Liver (tissue), 3 donors: ENCODE measurements around the gene PON2.

Source experiments
- EGR1 ChIP-seq, 2 donors: IDR thresholded peaks; 2 replicates each; pipeline ENCODE4 v1.6.1; 2016 to 2018; ENCODE audit warnings: antibody characterized with exemption in 2 of 2, low read depth in 2 of 2
- FOXA1 ChIP-seq: IDR thresholded peaks from 2 replicates; pipeline ENCODE4 v1.6.1; 2016; ENCODE audit warnings: antibody characterized with exemption
- HNF4G ChIP-seq: IDR thresholded peaks from 2 replicates; pipeline ENCODE4 v1.6.1; 2016; ENCODE audit warnings: antibody characterized with exemption
- JUND ChIP-seq, 2 donors: IDR thresholded peaks; 2 replicates each; pipeline ENCODE4 v1.6.1; 2016; ENCODE audit warnings: antibody characterized with exemption in 2 of 2
- RAD21 ChIP-seq, 2 donors: IDR thresholded peaks; 2 replicates each; pipeline ENCODE4 v1.6.1; 2016; ENCODE audit warnings: antibody characterized with exemption in 2 of 2, mild to moderate bottlenecking in 2 of 2
- SP1 ChIP-seq: IDR thresholded peaks from 2 replicates; pipeline ENCODE4 v1.6.1; 2018; ENCODE audit warnings: antibody characterized with exemption, mild to moderate bottlenecking
- TAF1 ChIP-seq: conservative IDR thresholded peaks from 2 replicates; pipeline ENCODE4 v1.6.1; 2016; ENCODE audit warnings: antibody characterized with exemption, mild to moderate bottlenecking
- YY1 ChIP-seq: IDR thresholded peaks from 2 replicates; pipeline ENCODE4 v1.6.1; 2016; ENCODE audit warnings: antibody characterized with exemption, mild to moderate bottlenecking
- TF ChIP-seq, protein P1 (sequence below): fragments of 150-350 bp; IDR thresholded peaks from 2 replicates; pipeline ENCODE4 v1.5.1; 2017; ENCODE audit warnings: improper control_type of control experiment, low read depth, low read length; ENCODE audit not compliant: missing input control
- TF ChIP-seq, protein P2 (sequence below): IDR thresholded peaks from 2 replicates; pipeline ENCODE4 v1.6.1; 2016; ENCODE audit warnings: antibody characterized with exemption, mild to moderate bottlenecking
- TF ChIP-seq, protein P3 (sequence below): IDR thresholded peaks from 2 replicates; pipeline ENCODE4 v1.6.1; 2016; ENCODE audit warnings: antibody characterized with exemption
- donor health status: healthy.
- donor health status: healthy.

DNA sequence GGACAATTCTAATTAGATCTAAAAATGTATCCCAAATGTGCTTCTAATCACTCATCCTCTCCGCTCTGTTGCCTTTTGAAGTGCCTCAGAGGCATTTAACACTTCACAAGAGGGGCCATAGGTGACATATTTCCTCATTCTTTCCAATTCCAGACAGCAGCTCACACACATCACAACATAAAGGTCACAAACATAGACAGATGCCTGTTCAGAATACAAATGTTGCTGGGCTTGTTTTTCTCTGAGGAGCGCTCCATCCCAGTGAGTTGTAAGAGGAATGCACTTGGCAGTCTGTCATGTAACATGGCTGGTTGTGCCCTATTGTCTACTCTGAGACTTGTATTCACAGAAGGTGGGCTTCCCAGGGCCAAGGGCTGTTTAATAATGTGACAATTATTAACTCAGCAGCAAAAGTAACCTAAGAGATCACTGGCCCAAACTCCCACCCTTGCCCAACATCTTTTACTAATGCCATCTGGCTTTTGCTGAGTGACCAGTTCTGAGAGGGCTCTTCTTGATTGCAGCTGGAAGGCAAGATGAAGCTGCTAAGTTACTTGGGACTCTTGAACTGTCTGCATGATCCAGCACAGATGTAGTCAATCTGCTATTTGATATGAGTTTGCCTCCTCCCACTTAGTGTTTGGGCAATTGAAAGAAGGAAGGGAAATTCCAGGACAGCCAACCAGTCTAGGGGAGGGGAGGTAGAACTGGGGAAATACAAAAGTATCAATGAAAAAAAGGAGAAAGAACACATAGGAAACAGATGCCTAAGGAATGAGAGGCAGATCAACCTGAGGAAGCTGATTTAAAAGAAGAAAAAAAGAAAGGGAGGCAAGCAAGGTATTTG lies 13.6 kb downstream of the PON2 start:
- TF ChIP-seq, protein P1, sequence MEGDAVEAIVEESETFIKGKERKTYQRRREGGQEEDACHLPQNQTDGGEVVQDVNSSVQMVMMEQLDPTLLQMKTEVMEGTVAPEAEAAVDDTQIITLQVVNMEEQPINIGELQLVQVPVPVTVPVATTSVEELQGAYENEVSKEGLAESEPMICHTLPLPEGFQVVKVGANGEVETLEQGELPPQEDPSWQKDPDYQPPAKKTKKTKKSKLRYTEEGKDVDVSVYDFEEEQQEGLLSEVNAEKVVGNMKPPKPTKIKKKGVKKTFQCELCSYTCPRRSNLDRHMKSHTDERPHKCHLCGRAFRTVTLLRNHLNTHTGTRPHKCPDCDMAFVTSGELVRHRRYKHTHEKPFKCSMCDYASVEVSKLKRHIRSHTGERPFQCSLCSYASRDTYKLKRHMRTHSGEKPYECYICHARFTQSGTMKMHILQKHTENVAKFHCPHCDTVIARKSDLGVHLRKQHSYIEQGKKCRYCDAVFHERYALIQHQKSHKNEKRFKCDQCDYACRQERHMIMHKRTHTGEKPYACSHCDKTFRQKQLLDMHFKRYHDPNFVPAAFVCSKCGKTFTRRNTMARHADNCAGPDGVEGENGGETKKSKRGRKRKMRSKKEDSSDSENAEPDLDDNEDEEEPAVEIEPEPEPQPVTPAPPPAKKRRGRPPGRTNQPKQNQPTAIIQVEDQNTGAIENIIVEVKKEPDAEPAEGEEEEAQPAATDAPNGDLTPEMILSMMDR = no peak
- TF ChIP-seq YY1 = no peak
- TF ChIP-seq FOXA1 = no peak
- TF ChIP-seq JUND (IDR thresholded peaks at IDR 0.05) = no peak
- no peak for TF ChIP-seq RAD21 (IDR thresholded peaks at IDR 0.05)
- no peak for TF ChIP-seq SP1
- TF ChIP-seq, protein P2, sequence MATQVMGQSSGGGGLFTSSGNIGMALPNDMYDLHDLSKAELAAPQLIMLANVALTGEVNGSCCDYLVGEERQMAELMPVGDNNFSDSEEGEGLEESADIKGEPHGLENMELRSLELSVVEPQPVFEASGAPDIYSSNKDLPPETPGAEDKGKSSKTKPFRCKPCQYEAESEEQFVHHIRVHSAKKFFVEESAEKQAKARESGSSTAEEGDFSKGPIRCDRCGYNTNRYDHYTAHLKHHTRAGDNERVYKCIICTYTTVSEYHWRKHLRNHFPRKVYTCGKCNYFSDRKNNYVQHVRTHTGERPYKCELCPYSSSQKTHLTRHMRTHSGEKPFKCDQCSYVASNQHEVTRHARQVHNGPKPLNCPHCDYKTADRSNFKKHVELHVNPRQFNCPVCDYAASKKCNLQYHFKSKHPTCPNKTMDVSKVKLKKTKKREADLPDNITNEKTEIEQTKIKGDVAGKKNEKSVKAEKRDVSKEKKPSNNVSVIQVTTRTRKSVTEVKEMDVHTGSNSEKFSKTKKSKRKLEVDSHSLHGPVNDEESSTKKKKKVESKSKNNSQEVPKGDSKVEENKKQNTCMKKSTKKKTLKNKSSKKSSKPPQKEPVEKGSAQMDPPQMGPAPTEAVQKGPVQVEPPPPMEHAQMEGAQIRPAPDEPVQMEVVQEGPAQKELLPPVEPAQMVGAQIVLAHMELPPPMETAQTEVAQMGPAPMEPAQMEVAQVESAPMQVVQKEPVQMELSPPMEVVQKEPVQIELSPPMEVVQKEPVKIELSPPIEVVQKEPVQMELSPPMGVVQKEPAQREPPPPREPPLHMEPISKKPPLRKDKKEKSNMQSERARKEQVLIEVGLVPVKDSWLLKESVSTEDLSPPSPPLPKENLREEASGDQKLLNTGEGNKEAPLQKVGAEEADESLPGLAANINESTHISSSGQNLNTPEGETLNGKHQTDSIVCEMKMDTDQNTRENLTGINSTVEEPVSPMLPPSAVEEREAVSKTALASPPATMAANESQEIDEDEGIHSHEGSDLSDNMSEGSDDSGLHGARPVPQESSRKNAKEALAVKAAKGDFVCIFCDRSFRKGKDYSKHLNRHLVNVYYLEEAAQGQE = no peak
- no peak for TF ChIP-seq HNF4G
- no peak for TF ChIP-seq TAF1
- TF ChIP-seq, protein P3, sequence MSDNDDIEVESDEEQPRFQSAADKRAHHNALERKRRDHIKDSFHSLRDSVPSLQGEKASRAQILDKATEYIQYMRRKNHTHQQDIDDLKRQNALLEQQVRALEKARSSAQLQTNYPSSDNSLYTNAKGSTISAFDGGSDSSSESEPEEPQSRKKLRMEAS = no peak
- TF ChIP-seq EGR1 (IDR thresholded peaks at IDR 0.05; ENCODE audit: low read depth in 2 of 2) = no peak
